ENCODE data around the gene HABP2. TPM values are rescaled to one million over a fixed set of nuclear protein-coding genes. Genes with fewer than 3 reads are reported as not detected.

HABP2 gene
- total and polyA plus RNA-seq, 4 donors: 109 to 259 (median 197) TPM

GRCh38 chr10:113616244-113617074 is 63.6 kb downstream of the HABP2 start:
- 27% methylated on average over 5 of the region's 5 CpGs for WGBS
- no peak overlapping the region for H3K27ac ChIP-seq (ENCODE audit: low read depth in 1 of 2, low read length in 2 of 2)
- peaks cover 0 to 2% (median 0%) of the 10 kb centered on the region in 4 donors for H3K4me1 ChIP-seq (ENCODE audit: control insufficient read depth in 4 of 4, insufficient read depth in 4 of 4, low read length in 3 of 4)
- no peak overlapping the region for H3K9ac ChIP-seq (ENCODE audit: low read depth in 1 of 2, low read length in 2 of 2)
- no peaks in the 10 kb centered on the region for H3K36me3 ChIP-seq (ENCODE audit: control insufficient read depth in 4 of 4, insufficient read depth in 3 of 4, low read depth in 1 of 4, low read length in 3 of 4)
- no peak overlapping the region for H3K4me3 ChIP-seq (ENCODE audit: low read depth in 1 of 3, low read length in 3 of 3)
- DNase-seq (ENCODE audit: low spot score): no peak
- no peaks in the 10 kb centered on the region for H3K27me3 ChIP-seq (ENCODE audit: control insufficient read depth in 4 of 4, insufficient read depth in 4 of 4, low read length in 3 of 4)
- no peaks in the 10 kb centered on the region for H3K9me3 ChIP-seq (ENCODE audit: control insufficient read depth in 4 of 4, low read length in 3 of 4)
- no peak for TF ChIP-seq GABPA (IDR thresholded peaks at IDR 0.05 in 1 of 2, conservative IDR thresholded peaks at IDR 0.05 in 1 of 2)
- TF ChIP-seq RAD21 (IDR thresholded peaks at IDR 0.05): peak; percentile 71 to 72
- peak; percentile 33 for TF ChIP-seq CTCF (IDR thresholded peaks at IDR 0.05; ENCODE audit: low read depth, low read length, missing input control)

GRCh38 chr10:113617086-113617485 is 64.2 kb downstream of the HABP2 start:
- Histone ChIP-seq H3K9me3 (ENCODE audit: control insufficient read depth in 4 of 4, low read length in 3 of 4) (no peaks in the 10 kb centered on the region), H3K9ac (ENCODE audit: low read depth in 1 of 2, low read length in 2 of 2) (no peak overlapping the region), H3K4me3 (ENCODE audit: low read depth in 1 of 3, low read length in 3 of 3) (no peak overlapping the region), H3K27me3 (ENCODE audit: control insufficient read depth in 4 of 4, insufficient read depth in 4 of 4, low read length in 3 of 4) (no peaks in the 10 kb centered on the region), H3K4me1 (ENCODE audit: control insufficient read depth in 4 of 4, insufficient read depth in 4 of 4, low read length in 3 of 4) (peaks cover 0 to 2% (median 0%) of the 10 kb centered on the region in 4 donors), H3K27ac (ENCODE audit: low read depth in 1 of 2, low read length in 2 of 2) (no peak overlapping the region), H3K36me3 (ENCODE audit: control insufficient read depth in 4 of 4, insufficient read depth in 3 of 4, low read depth in 1 of 4, low read length in 3 of 4) (no peaks in the 10 kb centered on the region)
- no peak for DNase-seq (ENCODE audit: low spot score)
- TF ChIP-seq NR2F2 (IDR thresholded peaks at IDR 0.05): no peak
- no peak for TF ChIP-seq FOXA1 (IDR thresholded peaks at IDR 0.05)
- TF ChIP-seq HNF4G (IDR thresholded peaks at IDR 0.05): no peak
- TF ChIP-seq, protein P1, sequence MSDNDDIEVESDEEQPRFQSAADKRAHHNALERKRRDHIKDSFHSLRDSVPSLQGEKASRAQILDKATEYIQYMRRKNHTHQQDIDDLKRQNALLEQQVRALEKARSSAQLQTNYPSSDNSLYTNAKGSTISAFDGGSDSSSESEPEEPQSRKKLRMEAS (IDR thresholded peaks at IDR 0.05): no peak
- TF ChIP-seq RXRA (IDR thresholded peaks at IDR 0.05): no peak
- TF ChIP-seq ATF3 (IDR thresholded peaks at IDR 0.05): no peak
- TF ChIP-seq HNF4A (conservative IDR thresholded peaks at IDR 0.05): no peak
- no peak for TF ChIP-seq GABPA (IDR thresholded peaks at IDR 0.05 in 1 of 2, conservative IDR thresholded peaks at IDR 0.05 in 1 of 2)
- no peak for TF ChIP-seq YY1 (IDR thresholded peaks at IDR 0.05)
- no peak for TF ChIP-seq ZBTB33 (IDR thresholded peaks at IDR 0.05)
- no peak for TF ChIP-seq EGR1 (IDR thresholded peaks at IDR 0.05; ENCODE audit: low read depth in 2 of 2)
- no peak for TF ChIP-seq TAF1 (conservative IDR thresholded peaks at IDR 0.05)
- TF ChIP-seq, protein P2, sequence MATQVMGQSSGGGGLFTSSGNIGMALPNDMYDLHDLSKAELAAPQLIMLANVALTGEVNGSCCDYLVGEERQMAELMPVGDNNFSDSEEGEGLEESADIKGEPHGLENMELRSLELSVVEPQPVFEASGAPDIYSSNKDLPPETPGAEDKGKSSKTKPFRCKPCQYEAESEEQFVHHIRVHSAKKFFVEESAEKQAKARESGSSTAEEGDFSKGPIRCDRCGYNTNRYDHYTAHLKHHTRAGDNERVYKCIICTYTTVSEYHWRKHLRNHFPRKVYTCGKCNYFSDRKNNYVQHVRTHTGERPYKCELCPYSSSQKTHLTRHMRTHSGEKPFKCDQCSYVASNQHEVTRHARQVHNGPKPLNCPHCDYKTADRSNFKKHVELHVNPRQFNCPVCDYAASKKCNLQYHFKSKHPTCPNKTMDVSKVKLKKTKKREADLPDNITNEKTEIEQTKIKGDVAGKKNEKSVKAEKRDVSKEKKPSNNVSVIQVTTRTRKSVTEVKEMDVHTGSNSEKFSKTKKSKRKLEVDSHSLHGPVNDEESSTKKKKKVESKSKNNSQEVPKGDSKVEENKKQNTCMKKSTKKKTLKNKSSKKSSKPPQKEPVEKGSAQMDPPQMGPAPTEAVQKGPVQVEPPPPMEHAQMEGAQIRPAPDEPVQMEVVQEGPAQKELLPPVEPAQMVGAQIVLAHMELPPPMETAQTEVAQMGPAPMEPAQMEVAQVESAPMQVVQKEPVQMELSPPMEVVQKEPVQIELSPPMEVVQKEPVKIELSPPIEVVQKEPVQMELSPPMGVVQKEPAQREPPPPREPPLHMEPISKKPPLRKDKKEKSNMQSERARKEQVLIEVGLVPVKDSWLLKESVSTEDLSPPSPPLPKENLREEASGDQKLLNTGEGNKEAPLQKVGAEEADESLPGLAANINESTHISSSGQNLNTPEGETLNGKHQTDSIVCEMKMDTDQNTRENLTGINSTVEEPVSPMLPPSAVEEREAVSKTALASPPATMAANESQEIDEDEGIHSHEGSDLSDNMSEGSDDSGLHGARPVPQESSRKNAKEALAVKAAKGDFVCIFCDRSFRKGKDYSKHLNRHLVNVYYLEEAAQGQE (IDR thresholded peaks at IDR 0.05): no peak
- no peak for TF ChIP-seq JUND (IDR thresholded peaks at IDR 0.05)
- TF ChIP-seq RAD21 (IDR thresholded peaks at IDR 0.05): no peak
- TF ChIP-seq SP1 (IDR thresholded peaks at IDR 0.05): no peak
- TF ChIP-seq FOXA2 (IDR thresholded peaks at IDR 0.05): no peak
- no peak for TF ChIP-seq CTCF (IDR thresholded peaks at IDR 0.05; ENCODE audit: low read depth, low read length, missing input control)
- 43% methylated on average over 7 of the region's 7 CpGs for WGBS
